ENCODE data around the gene GRWD1.

GRWD1 gene

GRCh38 chr19:48428670-48429069, 17.1 kb upstream of the GRWD1 start:
- no peak for DNase-seq

- no peak for DNase-seq
Measured at GRCh38 chr19:48433337-48433736, 12.4 kb upstream of the GRWD1 start.

GRCh38 chr19:48436586-48436985, 9.2 kb upstream of the GRWD1 start:
- DNase-seq: no peak

GRCh38 chr19:48441360-48442050, 4.3 kb upstream of the GRWD1 start:
- no peak for DNase-seq

DNA sequence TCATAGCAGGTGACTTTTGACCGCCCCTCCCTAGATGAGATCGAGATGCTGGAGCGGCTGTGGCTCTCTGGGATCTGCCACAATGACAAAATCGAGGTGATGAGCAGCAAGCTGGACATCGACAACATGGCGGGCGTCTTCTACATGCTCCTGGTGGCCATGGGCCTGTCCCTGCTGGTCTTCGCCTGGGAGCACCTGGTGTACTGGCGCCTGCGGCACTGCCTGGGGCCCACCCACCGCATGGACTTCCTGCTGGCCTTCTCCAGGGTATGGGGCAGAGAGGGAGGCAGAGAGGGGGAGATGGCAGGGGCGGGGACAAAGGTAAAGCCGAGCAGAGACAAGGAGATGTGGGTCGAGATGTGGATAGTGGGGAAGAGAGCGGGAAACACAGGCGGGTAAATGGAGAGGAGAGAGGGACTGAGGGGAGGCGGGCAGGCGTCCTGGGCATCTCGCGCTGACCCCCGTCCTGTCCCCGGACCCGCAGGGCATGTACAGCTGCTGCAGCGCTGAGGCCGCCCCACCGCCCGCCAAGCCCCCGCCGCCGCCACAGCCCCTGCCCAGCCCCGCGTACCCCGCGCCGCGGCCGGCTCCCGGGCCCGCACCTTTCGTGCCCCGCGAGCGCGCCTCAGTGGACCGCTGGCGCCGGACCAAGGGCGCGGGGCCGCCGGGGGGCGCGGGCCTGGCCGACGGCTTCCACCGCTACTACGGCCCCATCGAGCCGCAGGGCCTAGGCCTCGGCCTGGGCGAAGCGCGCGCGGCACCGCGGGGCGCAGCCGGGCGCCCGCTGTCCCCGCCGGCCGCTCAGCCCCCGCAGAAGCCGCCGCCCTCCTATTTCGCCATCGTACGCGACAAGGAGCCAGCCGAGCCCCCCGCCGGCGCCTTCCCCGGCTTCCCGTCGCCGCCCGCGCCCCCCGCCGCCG, 3.4 kb upstream of the GRWD1 start:
- DNase-seq: no peak

GRCh38 chr19:48443256-48443655, 2.5 kb upstream of the GRWD1 start:
- DNase-seq: no peak

GRCh38 chr19:48443731-48444128, 2.1 kb upstream of the GRWD1 start:
- no peak for DNase-seq

DNA sequence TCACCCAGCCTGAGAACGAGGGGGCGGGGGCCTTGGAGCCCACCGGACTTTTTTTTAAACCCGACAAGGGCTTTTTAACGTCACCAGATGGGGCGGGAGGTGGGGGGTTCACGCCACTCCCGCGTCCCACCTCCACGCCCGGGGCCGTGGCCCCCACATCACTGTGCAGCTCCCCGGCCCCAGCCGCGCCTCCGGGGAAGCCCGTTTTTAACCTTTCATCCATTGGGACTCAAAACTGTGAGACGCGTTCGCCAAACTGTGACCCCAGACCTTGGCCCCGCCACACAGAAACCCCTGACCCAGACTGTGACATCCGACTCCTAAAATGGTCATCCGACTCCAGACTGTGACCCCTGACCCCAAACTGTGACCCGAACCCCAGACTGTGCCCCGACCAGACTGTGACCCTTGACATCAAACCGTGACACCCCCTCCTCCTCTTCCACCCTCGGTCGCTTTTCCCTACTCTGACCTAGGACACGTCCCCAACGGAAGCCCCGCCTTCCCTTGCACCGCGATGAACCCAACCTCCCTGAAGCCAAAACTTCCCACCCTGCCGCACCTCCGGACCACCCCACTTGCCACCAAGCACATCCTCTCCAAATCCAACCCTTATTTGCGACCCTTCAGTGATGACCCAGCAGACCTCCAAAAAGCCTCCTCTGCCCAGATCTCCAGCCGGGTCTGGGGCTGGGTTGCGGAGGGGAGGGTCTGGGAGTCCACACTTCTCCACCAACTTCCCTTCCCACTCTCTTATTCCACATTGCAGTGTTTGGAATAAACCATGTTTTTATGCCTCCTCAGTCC, 1.5 kb upstream of the GRWD1 start:
- DNase-seq: no peak

- no peak for DNase-seq
Measured at GRCh38 chr19:48444936-48445200, 915 bp upstream of the GRWD1 start.

DNA sequence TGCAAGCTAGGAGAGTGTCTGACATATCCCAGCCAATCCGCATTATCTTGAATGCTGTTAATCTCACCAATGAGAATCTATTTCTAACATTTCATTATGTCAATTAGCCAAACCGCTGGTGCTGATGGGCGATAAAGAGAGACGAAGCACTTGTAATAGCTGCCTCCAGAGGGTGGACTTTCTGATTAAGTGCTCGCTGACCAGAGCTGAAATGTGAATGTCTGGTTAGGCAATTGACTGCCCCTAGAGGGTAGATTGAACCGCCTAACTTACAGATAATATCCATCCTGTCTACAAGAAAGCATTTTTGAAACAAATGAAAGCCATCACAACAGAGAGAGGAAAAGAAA, 552 bp upstream of the GRWD1 start:
- DNase-seq: peak in 1 of 2 experiments; percentile 73

- no peak for DNase-seq
Measured at GRCh38 chr19:48446579-48446978, 796 bp downstream of the GRWD1 start.

GRCh38 chr19:48448563-48448962, 2.8 kb downstream of the GRWD1 start:
- no peak for DNase-seq

GRCh38 chr19:48450441-48450840, 4.7 kb downstream of the GRWD1 start:
- DNase-seq: no peak

DNA sequence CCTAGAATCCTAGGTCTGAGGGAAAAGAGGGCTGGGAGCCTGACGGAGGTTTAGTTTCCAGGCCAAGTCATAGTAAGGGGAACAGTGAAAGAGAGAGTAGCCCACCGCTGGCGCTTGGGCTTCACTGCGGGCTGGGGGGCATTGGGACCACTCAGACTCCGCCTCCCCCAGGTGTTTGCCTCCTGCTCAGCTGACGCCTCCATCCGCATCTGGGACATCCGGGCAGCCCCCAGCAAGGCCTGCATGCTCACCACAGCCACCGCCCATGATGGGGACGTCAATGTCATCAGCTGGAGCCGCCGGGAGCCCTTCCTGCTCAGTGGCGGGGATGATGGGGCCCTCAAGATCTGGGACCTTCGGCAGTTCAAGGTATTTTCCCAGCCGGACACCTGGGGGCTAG, 5.1 kb downstream of the GRWD1 start:
- no peak for DNase-seq

GRCh38 chr19:48451624-48452023, 5.8 kb downstream of the GRWD1 start:
- no peak for DNase-seq

GRCh38 chr19:48452289-48453190, 6.8 kb downstream of the GRWD1 start:
- no peak for DNase-seq

DNA sequence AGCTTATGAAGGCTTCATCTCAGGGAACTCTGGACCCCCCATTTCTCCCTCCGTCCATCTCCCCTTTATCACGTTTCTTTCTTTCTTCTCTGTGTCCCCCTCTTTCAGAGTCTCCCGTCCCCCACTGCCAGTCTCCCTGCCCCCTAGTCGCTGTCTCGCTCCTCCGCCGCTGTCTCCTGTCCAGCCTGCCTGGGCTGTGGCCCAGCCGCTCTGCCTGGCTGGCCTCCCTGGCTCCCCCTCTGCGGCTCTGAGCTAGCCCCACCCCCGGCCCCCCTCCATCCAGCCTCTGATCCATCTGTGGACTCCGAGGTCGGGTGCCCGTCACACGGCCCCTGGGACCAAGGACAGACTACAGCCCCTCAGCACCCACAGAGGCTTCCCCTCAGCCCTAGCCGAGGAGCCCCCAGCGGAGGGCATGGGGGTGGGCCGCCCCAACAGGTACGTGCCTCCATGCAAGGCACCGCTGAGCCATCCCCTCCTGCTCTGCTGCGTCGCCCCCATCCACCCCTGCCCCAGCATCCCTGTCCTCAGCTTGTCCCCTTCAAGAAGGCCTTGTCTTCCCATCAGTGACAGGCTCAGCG, 8.5 kb downstream of the GRWD1 start:
- no peak for DNase-seq

DNA sequence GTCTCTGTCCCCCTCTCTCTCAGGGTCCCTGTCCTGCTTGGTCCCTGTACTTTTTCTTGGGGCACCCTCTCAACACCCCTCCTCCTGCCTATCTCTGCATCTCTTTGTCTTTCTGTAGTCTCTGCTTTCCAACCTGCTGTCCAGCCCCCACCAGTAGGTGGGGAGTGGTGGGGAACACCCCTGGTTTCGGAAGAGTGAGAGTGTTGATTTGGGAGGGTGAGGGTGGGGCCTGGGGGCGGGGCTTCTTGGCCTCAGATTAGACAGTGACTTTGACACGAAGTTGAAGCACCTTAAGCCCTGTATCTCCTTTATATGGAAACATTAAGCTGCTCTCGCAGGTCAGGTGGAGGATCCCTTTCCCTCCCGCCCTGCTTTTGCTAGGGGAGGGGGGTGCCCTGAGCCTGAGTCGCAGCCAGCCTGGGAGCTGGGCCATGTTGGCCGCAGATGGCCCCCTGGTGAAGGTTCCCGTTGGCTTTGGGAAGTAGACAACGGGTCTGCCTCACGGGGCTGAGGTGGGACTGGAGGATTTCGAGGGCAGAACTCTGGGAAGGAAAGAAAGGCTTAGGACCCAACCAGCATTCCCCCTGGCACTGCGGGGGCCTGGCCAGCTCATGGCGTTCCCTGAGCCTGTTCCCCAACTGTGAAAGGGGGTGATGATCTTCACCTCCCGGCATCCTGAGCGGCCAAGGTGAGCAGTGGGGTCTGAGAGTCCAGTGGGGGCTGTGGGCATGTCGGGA, 9.6 kb downstream of the GRWD1 start, which contains the start of gene KCNJ14:
Gene KCNJ14 (plus strand): TSS at position 404 of the 737 bp plus-strand sequence. CDS start 6,151 bp downstream, outside the sequence.
- DNase-seq: no peak

GRCh38 chr19:48455908-48456562, 10.3 kb downstream of the GRWD1 start:
- DNase-seq: no peak

DNA sequence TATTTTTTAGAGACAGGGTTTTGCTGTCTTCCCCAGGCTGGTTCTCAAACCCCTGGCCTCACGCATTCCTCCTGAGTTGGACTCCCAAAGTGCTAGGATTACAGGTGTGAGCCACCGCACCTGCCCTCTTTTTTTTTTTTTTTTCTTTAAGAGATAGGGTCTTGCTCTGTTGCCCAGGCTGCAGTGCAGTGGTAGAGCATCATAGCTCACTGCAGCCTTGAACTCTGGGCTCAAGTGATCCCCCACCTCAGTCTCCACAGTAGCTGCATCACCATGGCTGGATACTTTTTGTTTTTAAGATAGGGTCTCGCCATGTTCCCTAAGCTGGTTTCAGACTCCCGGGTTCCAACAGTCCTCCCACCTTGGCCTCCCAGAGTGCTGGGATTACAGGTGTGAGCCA, 11.1 kb downstream of the GRWD1 start:
- no peak for DNase-seq

DNA sequence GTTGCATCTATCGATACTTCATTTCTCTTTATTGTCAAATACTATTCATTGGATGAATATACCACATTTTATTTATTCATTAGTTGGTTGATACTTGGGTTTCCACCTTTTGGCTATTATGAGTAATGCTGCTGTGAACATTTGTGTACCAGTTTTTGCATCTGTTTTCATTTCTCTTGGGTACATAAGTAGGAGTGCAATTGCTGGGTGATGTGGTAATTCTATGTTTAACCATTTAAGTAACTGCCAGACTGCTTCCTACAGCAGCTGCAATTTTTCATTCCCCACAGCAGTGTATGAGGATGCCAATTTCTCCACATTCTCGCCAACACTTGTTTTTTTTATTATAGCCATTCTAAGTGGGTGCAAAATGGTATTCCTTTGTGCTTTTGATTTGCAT, 12.2 kb downstream of the GRWD1 start:
- no peak for DNase-seq

All from NCI-H1930 (cell line).